Choroid plexus epithelial cell (primary cell): Measurements from ENCODE around the gene RFC5.
"Not testable (repeated sequence)": the region's sequence is repeated elsewhere in the genome, so short reads cannot be mapped to it uniquely, and the experiment has no call there.

Experiments
- DNase-seq: peaks from one replicate; pipeline ENCODE4 v3.0.0-alpha.2; 2010; ENCODE audit warnings: low read depth
- H3K4me3 ChIP-seq: 2 replicates; pipeline ENCODE4 v1.5.1; 2011; ENCODE audit warnings: low read depth, mild to moderate bottlenecking, control low read depth, low read length, moderate library complexity
- CTCF ChIP-seq: conservative IDR thresholded peaks from 2 replicates; pipeline ENCODE4 v1.5.1; 2011; ENCODE audit warnings: low read depth, mild to moderate bottlenecking, control low read depth, inconsistent platforms, low read length, moderate library complexity

The RFC5 gene

GRCh38 chr12:118073768-118074167, 57.3 kb downstream of the RFC5 start:
- no peak overlapping the region for H3K4me3 ChIP-seq
- no peak for TF ChIP-seq CTCF

GRCh38 chr12:118081521-118081920, 65.0 kb downstream of the RFC5 start:
- not testable (repeated sequence) for H3K4me3 ChIP-seq, DNase-seq

More at GRCh38 chr12:118073768-118074167, 57.3 kb downstream of the RFC5 start:
- DNase-seq, result no peak
